ENCODE data around the gene LUC7L2.
A peak's percentile ranks its signal among the peaks of the same experiment; 100 is the strongest.

DNA sequence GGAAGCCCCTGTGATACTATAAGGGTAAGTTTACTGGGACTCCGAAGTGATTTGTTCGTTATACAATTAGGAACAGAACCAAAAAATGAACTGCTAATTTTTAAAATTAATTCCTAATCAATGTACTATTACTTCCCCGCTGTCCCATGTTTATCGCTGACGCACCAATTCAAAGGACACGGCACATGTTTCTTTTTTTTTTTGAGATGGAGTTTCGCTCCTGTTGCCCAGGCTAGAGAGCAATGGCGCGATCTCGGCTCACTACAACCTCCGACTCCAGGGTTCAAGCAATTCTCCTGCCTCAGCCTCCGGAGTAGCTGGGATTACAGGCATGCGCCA, 20.0 kb upstream of the LUC7L2 start:
- TF ChIP-seq, protein P1, sequence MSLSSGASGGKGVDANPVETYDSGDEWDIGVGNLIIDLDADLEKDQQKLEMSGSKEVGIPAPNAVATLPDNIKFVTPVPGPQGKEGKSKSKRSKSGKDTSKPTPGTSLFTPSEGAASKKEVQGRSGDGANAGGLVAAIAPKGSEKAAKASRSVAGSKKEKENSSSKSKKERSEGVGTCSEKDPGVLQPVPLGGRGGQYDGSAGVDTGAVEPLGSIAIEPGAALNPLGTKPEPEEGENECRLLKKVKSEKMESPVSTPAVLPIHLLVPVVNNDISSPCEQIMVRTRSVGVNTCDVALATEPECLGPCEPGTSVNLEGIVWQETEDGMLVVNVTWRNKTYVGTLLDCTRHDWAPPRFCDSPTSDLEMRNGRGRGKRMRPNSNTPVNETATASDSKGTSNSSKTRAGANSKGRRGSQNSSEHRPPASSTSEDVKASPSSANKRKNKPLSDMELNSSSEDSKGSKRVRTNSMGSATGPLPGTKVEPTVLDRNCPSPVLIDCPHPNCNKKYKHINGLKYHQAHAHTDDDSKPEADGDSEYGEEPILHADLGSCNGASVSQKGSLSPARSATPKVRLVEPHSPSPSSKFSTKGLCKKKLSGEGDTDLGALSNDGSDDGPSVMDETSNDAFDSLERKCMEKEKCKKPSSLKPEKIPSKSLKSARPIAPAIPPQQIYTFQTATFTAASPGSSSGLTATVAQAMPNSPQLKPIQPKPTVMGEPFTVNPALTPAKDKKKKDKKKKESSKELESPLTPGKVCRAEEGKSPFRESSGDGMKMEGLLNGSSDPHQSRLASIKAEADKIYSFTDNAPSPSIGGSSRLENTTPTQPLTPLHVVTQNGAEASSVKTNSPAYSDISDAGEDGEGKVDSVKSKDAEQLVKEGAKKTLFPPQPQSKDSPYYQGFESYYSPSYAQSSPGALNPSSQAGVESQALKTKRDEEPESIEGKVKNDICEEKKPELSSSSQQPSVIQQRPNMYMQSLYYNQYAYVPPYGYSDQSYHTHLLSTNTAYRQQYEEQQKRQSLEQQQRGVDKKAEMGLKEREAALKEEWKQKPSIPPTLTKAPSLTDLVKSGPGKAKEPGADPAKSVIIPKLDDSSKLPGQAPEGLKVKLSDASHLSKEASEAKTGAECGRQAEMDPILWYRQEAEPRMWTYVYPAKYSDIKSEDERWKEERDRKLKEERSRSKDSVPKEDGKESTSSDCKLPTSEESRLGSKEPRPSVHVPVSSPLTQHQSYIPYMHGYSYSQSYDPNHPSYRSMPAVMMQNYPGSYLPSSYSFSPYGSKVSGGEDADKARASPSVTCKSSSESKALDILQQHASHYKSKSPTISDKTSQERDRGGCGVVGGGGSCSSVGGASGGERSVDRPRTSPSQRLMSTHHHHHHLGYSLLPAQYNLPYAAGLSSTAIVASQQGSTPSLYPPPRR (CRISPR knock-in tag; IDR thresholded peaks at IDR 0.05; ENCODE audit: borderline replicate concordance), result no peak
- TF ChIP-seq, protein P2, sequence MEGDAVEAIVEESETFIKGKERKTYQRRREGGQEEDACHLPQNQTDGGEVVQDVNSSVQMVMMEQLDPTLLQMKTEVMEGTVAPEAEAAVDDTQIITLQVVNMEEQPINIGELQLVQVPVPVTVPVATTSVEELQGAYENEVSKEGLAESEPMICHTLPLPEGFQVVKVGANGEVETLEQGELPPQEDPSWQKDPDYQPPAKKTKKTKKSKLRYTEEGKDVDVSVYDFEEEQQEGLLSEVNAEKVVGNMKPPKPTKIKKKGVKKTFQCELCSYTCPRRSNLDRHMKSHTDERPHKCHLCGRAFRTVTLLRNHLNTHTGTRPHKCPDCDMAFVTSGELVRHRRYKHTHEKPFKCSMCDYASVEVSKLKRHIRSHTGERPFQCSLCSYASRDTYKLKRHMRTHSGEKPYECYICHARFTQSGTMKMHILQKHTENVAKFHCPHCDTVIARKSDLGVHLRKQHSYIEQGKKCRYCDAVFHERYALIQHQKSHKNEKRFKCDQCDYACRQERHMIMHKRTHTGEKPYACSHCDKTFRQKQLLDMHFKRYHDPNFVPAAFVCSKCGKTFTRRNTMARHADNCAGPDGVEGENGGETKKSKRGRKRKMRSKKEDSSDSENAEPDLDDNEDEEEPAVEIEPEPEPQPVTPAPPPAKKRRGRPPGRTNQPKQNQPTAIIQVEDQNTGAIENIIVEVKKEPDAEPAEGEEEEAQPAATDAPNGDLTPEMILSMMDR (IDR thresholded peaks at IDR 0.05 in 2 of 3, conservative IDR thresholded peaks at IDR 0.05 in 1 of 3; ENCODE audit: insufficient read depth in 2 of 3, low read depth in 1 of 3, low read length in 3 of 3), result no peak
- TF ChIP-seq SRSF9 (IDR thresholded peaks at IDR 0.05; ENCODE audit: borderline replicate concordance, low read depth, low read length), result no peak
- no peak for TF ChIP-seq ZBTB1 (CRISPR knock-in tag; IDR thresholded peaks at IDR 0.05; ENCODE audit: borderline replicate concordance, low read depth)
- no peak for TF ChIP-seq YY1 (IDR thresholded peaks at IDR 0.05; ENCODE audit: borderline replicate concordance in 1 of 3, control insufficient read depth in 1 of 3, extremely low read depth in 1 of 3, insufficient read depth in 3 of 3, insufficient read length in 1 of 3, insufficient replicate concordance in 2 of 3, low read depth in 1 of 3, low read length in 2 of 3)
- TF ChIP-seq, protein P3, sequence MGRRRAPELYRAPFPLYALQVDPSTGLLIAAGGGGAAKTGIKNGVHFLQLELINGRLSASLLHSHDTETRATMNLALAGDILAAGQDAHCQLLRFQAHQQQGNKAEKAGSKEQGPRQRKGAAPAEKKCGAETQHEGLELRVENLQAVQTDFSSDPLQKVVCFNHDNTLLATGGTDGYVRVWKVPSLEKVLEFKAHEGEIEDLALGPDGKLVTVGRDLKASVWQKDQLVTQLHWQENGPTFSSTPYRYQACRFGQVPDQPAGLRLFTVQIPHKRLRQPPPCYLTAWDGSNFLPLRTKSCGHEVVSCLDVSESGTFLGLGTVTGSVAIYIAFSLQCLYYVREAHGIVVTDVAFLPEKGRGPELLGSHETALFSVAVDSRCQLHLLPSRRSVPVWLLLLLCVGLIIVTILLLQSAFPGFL (CRISPR knock-in tag; IDR thresholded peaks at IDR 0.05), result no peak
- TF ChIP-seq, protein P4, sequence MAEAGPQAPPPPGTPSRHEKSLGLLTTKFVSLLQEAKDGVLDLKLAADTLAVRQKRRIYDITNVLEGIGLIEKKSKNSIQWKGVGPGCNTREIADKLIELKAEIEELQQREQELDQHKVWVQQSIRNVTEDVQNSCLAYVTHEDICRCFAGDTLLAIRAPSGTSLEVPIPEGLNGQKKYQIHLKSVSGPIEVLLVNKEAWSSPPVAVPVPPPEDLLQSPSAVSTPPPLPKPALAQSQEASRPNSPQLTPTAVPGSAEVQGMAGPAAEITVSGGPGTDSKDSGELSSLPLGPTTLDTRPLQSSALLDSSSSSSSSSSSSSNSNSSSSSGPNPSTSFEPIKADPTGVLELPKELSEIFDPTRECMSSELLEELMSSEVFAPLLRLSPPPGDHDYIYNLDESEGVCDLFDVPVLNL (CRISPR knock-in tag; IDR thresholded peaks at IDR 0.05; ENCODE audit: low read depth), result no peak
- no peak for TF ChIP-seq BRCA1 (IDR thresholded peaks at IDR 0.05)
- peak; percentile 99; the same call in 1 of the 2 replicates for TF ChIP-seq BRCA1 (CRISPR knock-in tag; IDR thresholded peaks at IDR 0.05)
- TF ChIP-seq, protein P5, sequence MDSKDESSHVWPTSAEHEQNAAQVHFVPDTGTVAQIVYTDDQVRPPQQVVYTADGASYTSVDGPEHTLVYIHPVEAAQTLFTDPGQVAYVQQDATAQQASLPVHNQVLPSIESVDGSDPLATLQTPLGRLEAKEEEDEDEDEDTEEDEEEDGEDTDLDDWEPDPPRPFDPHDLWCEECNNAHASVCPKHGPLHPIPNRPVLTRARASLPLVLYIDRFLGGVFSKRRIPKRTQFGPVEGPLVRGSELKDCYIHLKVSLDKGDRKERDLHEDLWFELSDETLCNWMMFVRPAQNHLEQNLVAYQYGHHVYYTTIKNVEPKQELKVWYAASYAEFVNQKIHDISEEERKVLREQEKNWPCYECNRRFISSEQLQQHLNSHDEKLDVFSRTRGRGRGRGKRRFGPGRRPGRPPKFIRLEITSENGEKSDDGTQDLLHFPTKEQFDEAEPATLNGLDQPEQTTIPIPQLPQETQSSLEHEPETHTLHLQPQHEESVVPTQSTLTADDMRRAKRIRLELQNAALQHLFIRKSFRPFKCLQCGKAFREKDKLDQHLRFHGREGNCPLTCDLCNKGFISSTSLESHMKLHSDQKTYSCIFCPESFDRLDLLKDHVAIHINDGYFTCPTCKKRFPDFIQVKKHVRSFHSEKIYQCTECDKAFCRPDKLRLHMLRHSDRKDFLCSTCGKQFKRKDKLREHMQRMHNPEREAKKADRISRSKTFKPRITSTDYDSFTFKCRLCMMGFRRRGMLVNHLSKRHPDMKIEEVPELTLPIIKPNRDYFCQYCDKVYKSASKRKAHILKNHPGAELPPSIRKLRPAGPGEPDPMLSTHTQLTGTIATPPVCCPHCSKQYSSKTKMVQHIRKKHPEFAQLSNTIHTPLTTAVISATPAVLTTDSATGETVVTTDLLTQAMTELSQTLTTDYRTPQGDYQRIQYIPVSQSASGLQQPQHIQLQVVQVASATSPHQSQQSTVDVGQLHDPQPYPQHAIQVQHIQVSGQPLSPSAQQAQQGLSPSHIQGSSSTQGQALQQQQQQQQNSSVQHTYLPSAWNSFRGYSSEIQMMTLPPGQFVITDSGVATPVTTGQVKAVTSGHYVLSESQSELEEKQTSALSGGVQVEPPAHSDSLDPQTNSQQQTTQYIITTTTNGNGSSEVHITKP (IDR thresholded peaks at IDR 0.05; ENCODE audit: partially characterized antibody), result no peak
